K562 (cell line): Measurements from ENCODE around the gene TLE4. TPM values are rescaled to one million over a fixed set of nuclear protein-coding genes. Genes with fewer than 3 reads are reported as not detected.

Source experiments
- ATAC-seq: fragments of 200-7000 bp; cut with Tn5 transposase; 3 replicates; pipeline ENCODE4 v1.9.1; 2020; ENCODE audit warnings: moderate library complexity
- BruUV-seq: library from RNA; stranded (reverse); fragments of 400-500 nt; replicated peaks from 2 replicates; lab custom pipeline; 2021; lab: Mats Ljungman, UMichigan
- CTCF ChIA-PET: fragments of 300-600 bp; formaldehyde crosslinking; extraction: SDS; loops from one replicate; lab custom pipeline; 2021; ENCODE audit warnings: low intra/inter-chr PET ratio; lab: Yijun Ruan, JAX
- POLR2A ChIA-PET: fragments of 300-600, 350-650 bp; sonication (Branson Sonifier 250); formaldehyde crosslinking; extraction: SDS; loops from one replicate; lab custom pipeline; 2021; ENCODE audit warnings: antibody characterized with exemption, inconsistent platforms; lab: Yijun Ruan, JAX
- DNase-seq, 4 experiments: peaks; one replicate each; pipeline versions ENCODE4 v3.0.0 to v3.0.0-alpha.2; 2011 to 2018; ENCODE audit warnings: low spot score in 3 of 4, mixed read lengths in 3 of 4; ENCODE audit errors: extremely low read depth in 1 of 4
- FAIRE-seq: peaks from 2 replicates; lab custom pipeline; 2011; peaks lifted over from hg19 to GRCh38; lab: Jason Lieb, UNC
- H2AFZ ChIP-seq: 2 replicates; pipeline ENCODE4 v1.6.0; 2011; ENCODE audit warnings: low read depth, low read length, control low read depth, inconsistent platforms
- H3K27ac ChIP-seq: fragments of 200-600 bp; 3 replicates; pipeline ENCODE4 v1.8.0; 2011; ENCODE audit warnings: low read depth, mild to moderate bottlenecking, control low read depth, inconsistent platforms, low read length, moderate library complexity, mixed read lengths; ENCODE audit errors: extremely low read depth
- H3K27me3 ChIP-seq, 2 experiments: fragments of 300-600 bp in 1 of 2; 2 replicates in 1 of 2; 3 replicates in 1 of 2; pipeline versions ENCODE4 v1.6.0 to v1.8.0; 2011; ENCODE audit warnings: inconsistent platforms in 2 of 2, low read length in 2 of 2, mild to moderate bottlenecking in 1 of 2, mixed read lengths in 1 of 2, moderate library complexity in 1 of 2; ENCODE audit not compliant: control insufficient read depth in 2 of 2, insufficient read depth in 2 of 2
- H3K36me3 ChIP-seq: fragments of 300-600 bp; 3 replicates; pipeline ENCODE4 v1.8.0; 2011; ENCODE audit warnings: mild to moderate bottlenecking, low read length, inconsistent platforms; ENCODE audit not compliant: control insufficient read depth, insufficient read depth
- H3K4me1 ChIP-seq, 2 experiments: fragments of 200-600 bp in 1 of 2; replicated peaks in 1 of 2; 2 replicates in 1 of 2; 3 replicates in 1 of 2; pipeline versions ENCODE4 v1.5.1 to v1.8.0; 2011; ENCODE audit warnings: inconsistent platforms in 2 of 2, low read length in 2 of 2, mild to moderate bottlenecking in 1 of 2, mixed read lengths in 1 of 2, moderate library complexity in 1 of 2; ENCODE audit not compliant: control insufficient read depth in 2 of 2, insufficient read depth in 2 of 2
- H3K4me2 ChIP-seq: 2 replicates; pipeline ENCODE4 v1.6.1; 2011; ENCODE audit warnings: low read length, control low read depth, inconsistent platforms, mixed read lengths; ENCODE audit not compliant: insufficient read depth
- H3K4me3 ChIP-seq: fragments of 200-600 bp; sonication (generic), shearing (Covaris generic); 2 replicates; pipeline ENCODE4 v1.5.1; 2016; ENCODE audit warnings: control low read depth, inconsistent platforms
- H3K79me2 ChIP-seq: fragments of 200-600 bp; 3 replicates; pipeline ENCODE4 v1.8.0; 2011; ENCODE audit warnings: low read length, inconsistent platforms; ENCODE audit not compliant: control insufficient read depth, insufficient read depth
- H3K9ac ChIP-seq, 2 experiments: 2 replicates each; pipeline versions ENCODE4 v1.6.0 to v1.6.1; 2011; ENCODE audit warnings: low read depth in 2 of 2, low read length in 2 of 2, control low read depth in 1 of 2, inconsistent platforms in 1 of 2, mild to moderate bottlenecking in 1 of 2, mixed read lengths in 1 of 2; ENCODE audit not compliant: insufficient read depth in 1 of 2
- H3K9me1 ChIP-seq: one replicate; pipeline ENCODE4 v1.6.0; 2011; ENCODE audit warnings: inconsistent platforms, mild to moderate bottlenecking, low read length, moderate library complexity; ENCODE audit not compliant: control insufficient read depth, insufficient read depth
- H3K9me3 ChIP-seq: replicated peaks from 2 replicates; pipeline ENCODE4 v1.5.1; 2011; ENCODE audit warnings: low read depth, low read length, inconsistent platforms; ENCODE audit not compliant: control insufficient read depth, insufficient read depth
- H4K20me1 ChIP-seq: replicated peaks from 2 replicates; pipeline ENCODE4 v1.6.1; 2011; ENCODE audit warnings: low read length, inconsistent platforms, mixed read lengths; ENCODE audit not compliant: control insufficient read depth, insufficient read depth
- CBX1 ChIP-seq: sonication (generic); IDR thresholded peaks from 2 replicates; pipeline ENCODE4 v1.6.1; 2016; ENCODE audit warnings: antibody characterized with exemption, low read depth, mild to moderate bottlenecking
- CC2D1A ChIP-seq: fragments of 450-650 bp; IDR thresholded peaks from 2 replicates; pipeline ENCODE4 v1.6.1; 2017; ENCODE audit warnings: mild to moderate bottlenecking
- ESRRA ChIP-seq: fragments of 450-650 bp; IDR thresholded peaks from 2 replicates; pipeline ENCODE4 v1.6.1; 2014; ENCODE audit warnings: low read depth, mild to moderate bottlenecking, moderate library complexity, borderline replicate concordance
- MAFK ChIP-seq: IDR thresholded peaks from 2 replicates; pipeline ENCODE4 v1.6.1; 2011; ENCODE audit warnings: low read length, improper control_type of control experiment
- NBN ChIP-seq: fragments of 450-650 bp; IDR thresholded peaks from 2 replicates; pipeline ENCODE4 v1.6.1; 2016; ENCODE audit warnings: low read depth, mild to moderate bottlenecking
- NR2C1 ChIP-seq, 2 experiments: fragments of 450-650 bp; IDR thresholded peaks; 2 replicates each; pipeline ENCODE4 v1.6.1; 2017; ENCODE audit warnings: mild to moderate bottlenecking in 2 of 2, antibody characterized with exemption in 1 of 2, inconsistent platforms in 1 of 2, missing compliant biosample characterization in 1 of 2, missing genetic modification characterization in 1 of 2
- PTRF ChIP-seq: fragments of 450-650 bp; IDR thresholded peaks from 2 replicates; pipeline ENCODE4 v1.6.1; 2016; ENCODE audit warnings: mild to moderate bottlenecking, missing genetic modification characterization, missing compliant biosample characterization
- RBBP5 ChIP-seq: fragments of 200-600 bp; sonication (generic); IDR thresholded peaks from 2 replicates; pipeline ENCODE4 v1.6.1; 2012; ENCODE audit warnings: borderline replicate concordance, mild to moderate bottlenecking, low read length, control low read depth, inconsistent platforms; ENCODE audit not compliant: insufficient read depth, poor library complexity, severe bottlenecking
- RHOXF2B ChIP-seq: fragments of 250-450 bp; sonication (Bioruptor Pico); conservative IDR thresholded peaks from 2 replicates; pipeline ENCODE4 v1.5.1; 2021
- SIX5 ChIP-seq, 2 experiments: IDR thresholded peaks; 2 replicates each; pipeline ENCODE4 v1.6.1; 2011; ENCODE audit warnings: low read length in 2 of 2, borderline replicate concordance in 1 of 2, low read depth in 1 of 2, mild to moderate bottlenecking in 1 of 2, moderate library complexity in 1 of 2; ENCODE audit not compliant: insufficient read depth in 1 of 2
- SREBF1 ChIP-seq: fragments of 150-350 bp; IDR thresholded peaks from 2 replicates; pipeline ENCODE4 v1.6.1; 2014; ENCODE audit warnings: antibody characterized with exemption, low read depth, low read length, borderline replicate concordance
- ZEB2 ChIP-seq: fragments of 450-650 bp; IDR thresholded peaks from 2 replicates; pipeline ENCODE4 v1.6.1; 2016
- ZNF224 ChIP-seq: sonication (generic); formaldehyde crosslinking; IDR thresholded peaks from 2 replicates; pipeline ENCODE4 v1.8.0; 2022; ENCODE audit warnings: mild to moderate bottlenecking, missing genetic modification reagents
- ZNF408 ChIP-seq: fragments of 250-450 bp; sonication (Bioruptor Pico); IDR thresholded peaks from 2 replicates; pipeline ENCODE4 v1.4.0; 2020; ENCODE audit warnings: low read depth, mild to moderate bottlenecking, moderate library complexity
- ZNF507 ChIP-seq: conservative IDR thresholded peaks from 2 replicates; pipeline ENCODE4 v1.6.1; 2017; ENCODE audit warnings: missing genetic modification characterization, missing compliant biosample characterization
- WGBS: fragments of 100-300 bp; shearing (Covaris generic); methylation state at CpG from one replicate; pipeline ENCODE4 v1.1.6; 2016; ENCODE audit warnings: low coverage, mixed read lengths; ENCODE audit not compliant: insufficient coverage; ENCODE audit errors: missing lambda C conversion rate; 5-methylcytosine and 5-hydroxymethylcytosine counted together
- in situ Hi-C: fragments of 300-500 bp; cut with MboI; formaldehyde crosslinking; loops from 4 replicates; pipeline ENCODE4 v1.15.0; 2018; ENCODE audit warnings: inconsistent platforms, mixed read lengths
- intact Hi-C: fragments of 100-400 bp; cut with micrococcal nuclease; formaldehyde crosslinking; loops from 2 replicates; pipeline ENCODE4 v1.14.2; 2022
- polyA plus RNA-seq, 8 experiments: library from polyadenylated mRNA; depleted of rRNA in 4 of 8; stranded (reverse) in 5 of 8; unstranded in 3 of 8; fragments of >200 nt; fragmentation: Nextera tagmentation in 2 of 8; fragmentation: Illumina TruSeq in 1 of 8; extraction: Ambion mirVana in 2 of 8; extraction: Trizol in 1 of 8; gene quantifications; 2 replicates each; pipeline versions ENCODE4 v1.2.1 to v1.2.3, GENCODE V29; 2011 to 2014; ENCODE audit warnings: inconsistent platforms in 1 of 8, missing spikeins in 1 of 8
- total RNA-seq, 7 experiments: library from RNA; depleted of rRNA in 6 of 7; stranded (reverse); fragments of >200 nt in 6 of 7; fragmentation: Illumina TruSeq in 2 of 7; extraction: Trizol in 2 of 7; gene quantifications; 2 replicates each; pipeline versions ENCODE4 v1.2.1 to v1.2.3, GENCODE V29; 2011 to 2021; ENCODE audit warnings: low replicate concordance in 1 of 7

The TLE4 gene
- total and polyA plus RNA-seq, 9 of the 15 experiments (the other 6 are each of a cell fraction or from before 2014, with no cell fraction given): 1.1 to 8.8 (median 5.7) TPM

DNA sequence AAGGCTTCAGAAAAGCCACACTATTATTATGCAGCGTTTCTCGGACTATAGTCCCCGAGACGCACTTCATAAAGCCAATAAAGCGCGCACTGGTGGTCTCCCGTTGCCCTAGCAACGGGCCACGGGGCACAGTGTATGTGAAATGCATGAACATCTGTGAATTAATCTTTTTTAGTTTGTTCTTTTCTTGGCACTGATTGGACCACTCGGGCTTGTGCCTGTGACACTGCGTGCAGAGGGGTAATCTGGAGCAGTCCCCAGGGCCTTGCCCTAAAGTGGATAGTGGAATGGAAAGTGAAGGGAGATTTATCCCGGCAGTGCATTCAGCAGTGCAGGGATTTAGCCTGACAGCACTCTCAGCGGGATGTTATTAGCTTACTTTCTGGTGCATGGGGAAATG lies 92.1 kb downstream of the TLE4 start:
- Histone ChIP-seq H3K79me2 (no peaks in the 10 kb centered on the region), H2AFZ (no peak overlapping the region), H3K4me2 (no peak overlapping the region), H4K20me1 (no peaks in the 10 kb centered on the region), H3K27me3 (no peaks in the 10 kb centered on the region), H3K27ac (no peak overlapping the region), H3K9me3 (no peaks in the 10 kb centered on the region), H3K9me1 (no peaks in the 10 kb centered on the region), H3K9ac (no peak overlapping the region), H3K4me1 (peaks cover 0 to 2% of the 10 kb centered on the region in 2 experiments; a peak in 2 of 5 replicates), H3K4me3 (no peak overlapping the region), H3K36me3 (no peaks in the 10 kb centered on the region)
- WGBS: 40% methylated on average over 12 of the region's 13 CpGs
- no peak for FAIRE-seq
- intact Hi-C loops: no loop called here
- DNase-seq: no peak
- BruUV-seq: no TSS peak
- in situ Hi-C loops: no loop called here
- POLR2A ChIA-PET: no interaction called here
- TF ChIP-seq ZNF408: no peak
- TF ChIP-seq ZNF507 (tag): no peak
- TF ChIP-seq MAFK: no peak
- no peak for TF ChIP-seq NBN
- no peak for TF ChIP-seq RBBP5
- TF ChIP-seq SIX5 (IDR thresholded peaks at IDR 0.05; ENCODE audit: borderline replicate concordance in 1 of 2, insufficient read depth in 1 of 2, low read depth in 1 of 2, low read length in 2 of 2): no peak
- no peak for TF ChIP-seq ZNF224 (CRISPR knock-in tag)
- no peak for TF ChIP-seq NR2C1 (IDR thresholded peaks at IDR 0.05)
- no peak for TF ChIP-seq NR2C1 (tag; IDR thresholded peaks at IDR 0.05)
- TF ChIP-seq CBX1: no peak
- TF ChIP-seq SREBF1: no peak
- TF ChIP-seq ZEB2: no peak
- no peak for TF ChIP-seq ESRRA
- no peak for TF ChIP-seq PTRF
- no peak for TF ChIP-seq RHOXF2B (CRISPR knock-in tag)
- no peak for TF ChIP-seq CC2D1A
- CTCF ChIA-PET: no interaction called here
- ATAC-seq: no peak
